Naive thymus-derived CD4-positive, alpha-beta T cell (primary cell): ENCODE data around the gene XXYLT1. TPM values are rescaled to one million over a fixed set of nuclear protein-coding genes. Genes with fewer than 3 reads are reported as not detected.

Source experiments
- ATAC-seq: fragments of 150-1000 bp; cut with Tn5 transposase; 2 replicates; pipeline ENCODE4 v1.10.0; 2021; ENCODE audit warnings: mild to moderate bottlenecking, moderate library complexity
- CTCF ChIA-PET: fragments of 350-600 bp; sonication (Branson Sonifier 250); formaldehyde crosslinking; loops from one replicate; lab custom pipeline; 2021; ENCODE audit warnings: antibody characterized with exemption; lab: Charles Lee
- POLR2A ChIA-PET: fragments of 350-600 bp; sonication (Branson Sonifier 250); formaldehyde crosslinking; loops from one replicate; lab custom pipeline; 2021; ENCODE audit warnings: antibody characterized with exemption, inconsistent platforms; lab: Charles Lee
- DNase-seq, 9 donors: peaks; one replicate each; pipeline versions ENCODE4 v3.0.0 to v3.0.0-alpha.2; 2020 to 2022; ENCODE audit warnings: mixed read lengths in 1 of 9
- H3K27ac ChIP-seq: one replicate; pipeline ENCODE4 v1.7.0; 2013; ENCODE audit warnings: mild to moderate bottlenecking, low read depth, low read length, moderate library complexity
- H3K27me3 ChIP-seq, 2 donors: one replicate each; pipeline ENCODE4 v1.7.0; 2013; ENCODE audit warnings: low read length in 2 of 2, mild to moderate bottlenecking in 2 of 2, moderate library complexity in 2 of 2; ENCODE audit not compliant: control insufficient read depth in 2 of 2, insufficient read depth in 2 of 2
- H3K36me3 ChIP-seq, 3 experiments: 1 replicate in 2 of 3; 2 replicates in 1 of 3; pipeline ENCODE4 v1.7.0; 2013; ENCODE audit warnings: low read length in 3 of 3, mild to moderate bottlenecking in 3 of 3, moderate library complexity in 1 of 3; ENCODE audit not compliant: insufficient read depth in 3 of 3, control insufficient read depth in 2 of 3
- H3K4me1 ChIP-seq, 2 donors: one replicate each; pipeline ENCODE4 v1.7.0; 2013; ENCODE audit warnings: low read length in 2 of 2, mild to moderate bottlenecking in 2 of 2, moderate library complexity in 1 of 2; ENCODE audit not compliant: control insufficient read depth in 2 of 2, insufficient read depth in 2 of 2
- H3K4me3 ChIP-seq: 2 replicates; pipeline ENCODE4 v1.7.0; 2013; ENCODE audit warnings: mild to moderate bottlenecking, low read length
- H3K9me3 ChIP-seq, 3 experiments: 1 replicate in 2 of 3; 2 replicates in 1 of 3; pipeline ENCODE4 v1.7.0; 2013; ENCODE audit warnings: low read length in 3 of 3; ENCODE audit not compliant: control insufficient read depth in 2 of 3
- H3K27ac Mint-ChIP-seq, 9 donors: one replicate each; pipeline ENCODE4 v1.8.0; 2020 to 2022; ENCODE audit warnings: mixed read lengths in 9 of 9, mild to moderate bottlenecking in 8 of 9, moderate library complexity in 5 of 9, inconsistent platforms in 2 of 9
- H3K27me3 Mint-ChIP-seq, 5 donors: one replicate each; pipeline ENCODE4 v1.8.0; 2021 to 2022; ENCODE audit warnings: mixed read lengths in 5 of 5, mild to moderate bottlenecking in 1 of 5
- H3K36me3 Mint-ChIP-seq, 5 donors: one replicate each; pipeline ENCODE4 v1.8.0; 2020 to 2022; ENCODE audit warnings: mixed read lengths in 5 of 5, mild to moderate bottlenecking in 3 of 5, inconsistent platforms in 1 of 5
- H3K4me1 Mint-ChIP-seq, 7 donors: one replicate each; pipeline ENCODE4 v1.8.0; 2020 to 2022; ENCODE audit warnings: mixed read lengths in 7 of 7, mild to moderate bottlenecking in 3 of 7, inconsistent platforms in 1 of 7
- H3K4me3 Mint-ChIP-seq, 10 donors: one replicate each; pipeline ENCODE4 v1.8.0; 2020 to 2022; ENCODE audit warnings: mild to moderate bottlenecking in 10 of 10, mixed read lengths in 10 of 10, moderate library complexity in 6 of 10, inconsistent platforms in 2 of 10
- H3K9me3 Mint-ChIP-seq, 11 donors: one replicate each; pipeline ENCODE4 v1.8.0; 2020 to 2022; ENCODE audit warnings: mixed read lengths in 11 of 11, mild to moderate bottlenecking in 4 of 11, inconsistent platforms in 1 of 11, moderate library complexity in 1 of 11
- intact Hi-C, 2 donors: fragments of 100-400 bp; cut with micrococcal nuclease; formaldehyde crosslinking; loops; one replicate each; pipeline ENCODE4 v1.15.1; 2023
- polyA plus RNA-seq, 2 donors: library from polyadenylated mRNA; unstranded; fragments of 300-500 nt; fragmentation: Illumina TruSeq; gene quantifications; one replicate each; pipeline ENCODE4 v1.2.3, GENCODE V29; 2021
- total RNA-seq, 6 experiments: library from RNA in 5 of 6; stranded (reverse) in 5 of 6; gene quantifications; 1 replicate in 5 of 6; 2 replicates in 1 of 6; pipeline ENCODE4 v1.2.3 and lab custom pipeline; 2021 to 2026

The XXYLT1 gene
- total and polyA plus RNA-seq, 7 experiments from 2014 or later: 4.1 to 11.7 (median 7.2) TPM

DNA sequence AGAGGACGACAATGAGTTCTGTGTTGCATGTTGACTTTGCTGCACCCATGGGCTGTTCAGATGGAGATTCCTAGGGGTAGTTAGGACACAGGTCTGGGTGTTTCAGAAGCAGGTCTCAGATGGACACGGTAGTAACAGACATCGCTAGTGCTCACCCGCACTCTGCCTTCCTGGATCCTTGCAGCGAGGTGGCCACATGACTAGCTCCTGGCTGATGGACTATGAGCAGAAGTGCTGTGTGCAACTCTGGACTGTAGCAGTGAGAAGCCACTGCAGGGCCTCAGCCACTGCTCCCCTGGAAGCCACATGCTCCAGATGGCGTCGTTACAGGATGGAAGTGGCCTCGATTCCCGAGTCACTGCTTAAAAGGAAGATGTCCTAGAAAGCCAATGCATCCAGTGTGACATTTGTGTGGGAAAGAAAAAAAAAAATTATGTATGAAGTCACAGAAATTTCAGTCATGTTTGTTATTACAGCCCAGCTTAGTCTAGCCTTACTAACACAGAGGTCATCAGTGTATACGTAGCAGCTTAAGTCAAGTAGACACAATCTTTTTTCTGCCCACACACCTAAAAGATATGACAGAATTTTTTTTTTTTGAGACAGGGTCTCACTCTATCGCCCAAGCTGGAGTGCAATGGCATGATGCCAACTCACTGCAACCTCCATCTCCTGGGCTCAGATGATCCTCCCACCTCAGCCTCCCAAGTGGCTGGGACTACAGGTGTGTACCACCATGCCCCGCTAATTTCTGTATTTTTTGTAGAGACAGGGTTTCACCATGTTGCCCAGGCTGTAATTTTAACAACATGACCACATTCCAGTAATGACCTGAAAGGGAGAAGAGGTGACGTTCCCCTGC is 95.3 kb downstream of the XXYLT1 start:
- Mint-ChIP-seq H3K36me3 (peaks cover 0 to 29% (median 21%) of the 10 kb centered on the region in 5 donors), H3K4me1 (peaks cover 0 to 13% (median 9%) of the 10 kb centered on the region in 7 donors), H3K27ac (no peak overlapping the region), H3K9me3 (no peaks in the 10 kb centered on the region), H3K27me3 (no peaks in the 10 kb centered on the region), H3K4me3 (no peak overlapping the region)
- intact Hi-C loops: no loop called here
- CTCF ChIA-PET: interaction anchor here (1.1 kb wide), 1 partner anchor 75 kb away, joined by 3 read pairs; no protein-coding TSS in a partner anchor
- Histone ChIP-seq H3K36me3 (no peaks in the 10 kb centered on the region), H3K4me1 (no peaks in the 10 kb centered on the region), H3K9me3 (no peaks in the 10 kb centered on the region), H3K27ac (no peak overlapping the region), H3K4me3 (no peak overlapping the region), H3K27me3 (no peaks in the 10 kb centered on the region)
- DNase-seq: no peak
- no peak for ATAC-seq
- POLR2A ChIA-PET: no interaction called here

GRCh38 chr3:195175076-195175475 is 95.9 kb downstream of the XXYLT1 start:
- DNase-seq: no peak
- Histone ChIP-seq H3K27me3 (no peaks in the 10 kb centered on the region), H3K36me3 (no peaks in the 10 kb centered on the region), H3K27ac (no peak overlapping the region), H3K4me1 (no peaks in the 10 kb centered on the region), H3K9me3 (no peaks in the 10 kb centered on the region), H3K4me3 (no peak overlapping the region)
- no peak overlapping the region for H3K27ac Mint-ChIP-seq
- H3K4me1 Mint-ChIP-seq: peaks cover 0 to 13% (median 9%) of the 10 kb centered on the region in 7 donors
- POLR2A ChIA-PET: no interaction called here
- intact Hi-C loops: no loop called here
- H3K36me3 Mint-ChIP-seq: peaks cover 0 to 29% (median 17%) of the 10 kb centered on the region in 5 donors
- no peak overlapping the region for H3K4me3 Mint-ChIP-seq
- H3K9me3 Mint-ChIP-seq: no peaks in the 10 kb centered on the region
- no peaks in the 10 kb centered on the region for H3K27me3 Mint-ChIP-seq
- no peak for ATAC-seq
- CTCF ChIA-PET: interaction anchor here (1.1 kb wide), 1 partner anchor 74 kb away, joined by 3 read pairs; no protein-coding TSS in a partner anchor

- Histone ChIP-seq H3K4me3 (no peak overlapping the region), H3K27me3 (no peaks in the 10 kb centered on the region), H3K36me3 (no peaks in the 10 kb centered on the region), H3K4me1 (no peaks in the 10 kb centered on the region), H3K9me3 (no peaks in the 10 kb centered on the region), H3K27ac (no peak overlapping the region)
- Mint-ChIP-seq H3K36me3 (peaks cover 0 to 23% (median 15%) of the 10 kb centered on the region in 5 donors), H3K27me3 (no peaks in the 10 kb centered on the region), H3K27ac (no peak overlapping the region), H3K9me3 (no peaks in the 10 kb centered on the region), H3K4me1 (peaks cover 0 to 13% (median 8%) of the 10 kb centered on the region in 7 donors), H3K4me3 (no peak overlapping the region)
- POLR2A ChIA-PET: no interaction called here
- DNase-seq: no peak
- ATAC-seq: no peak
- intact Hi-C loops: no loop called here
- CTCF ChIA-PET: no interaction called here
Measured at GRCh38 chr3:195173657-195174056, 97.3 kb downstream of the XXYLT1 start.

GRCh38 chr3:195172896-195173295 is 98.1 kb downstream of the XXYLT1 start:
- Mint-ChIP-seq H3K4me1 (peaks cover 0 to 8% (median under 1%) of the 10 kb centered on the region in 7 donors), H3K9me3 (no peaks in the 10 kb centered on the region), H3K36me3 (peaks cover 0 to 17% (median 8%) of the 10 kb centered on the region in 5 donors), H3K27ac (no peak overlapping the region), H3K4me3 (no peak overlapping the region), H3K27me3 (no peaks in the 10 kb centered on the region)
- Histone ChIP-seq H3K4me1 (no peaks in the 10 kb centered on the region), H3K27me3 (no peaks in the 10 kb centered on the region), H3K9me3 (no peaks in the 10 kb centered on the region), H3K4me3 (no peak overlapping the region), H3K27ac (no peak overlapping the region), H3K36me3 (no peaks in the 10 kb centered on the region)
- ATAC-seq (no peak), DNase-seq (no peak)
- POLR2A ChIA-PET: interaction anchor here (0.5 kb wide), 1 partner anchor 189 kb away, joined by 3 read pairs; no protein-coding TSS in a partner anchor
- intact Hi-C loops: no loop called here
- CTCF ChIA-PET: no interaction called here

GRCh38 chr3:195172039-195172684 is 98.8 kb downstream of the XXYLT1 start:
- Histone ChIP-seq H3K27me3 (no peaks in the 10 kb centered on the region), H3K27ac (no peak overlapping the region), H3K36me3 (no peaks in the 10 kb centered on the region), H3K4me1 (no peaks in the 10 kb centered on the region), H3K4me3 (no peak overlapping the region), H3K9me3 (no peaks in the 10 kb centered on the region)
- peak overlapping the region in 1 of 9 donors; percentile 64 for H3K27ac Mint-ChIP-seq
- POLR2A ChIA-PET: interaction anchor here (0.5 kb wide), 1 partner anchor 190 kb away, joined by 3 read pairs; no protein-coding TSS in a partner anchor
- DNase-seq (no peak), ATAC-seq (no peak)
- CTCF ChIA-PET: no interaction called here
- H3K36me3 Mint-ChIP-seq: peaks cover 0 to 16% (median 8%) of the 10 kb centered on the region in 5 donors
- H3K27me3 Mint-ChIP-seq: no peaks in the 10 kb centered on the region
- H3K4me3 Mint-ChIP-seq: no peak overlapping the region
- no peaks in the 10 kb centered on the region for H3K9me3 Mint-ChIP-seq
- H3K4me1 Mint-ChIP-seq: peaks cover 0 to 7% (median 0%) of the 10 kb centered on the region in 7 donors
- intact Hi-C loops: no loop called here

- H3K4me1 Mint-ChIP-seq: peaks cover 0 to 7% (median 0%) of the 10 kb centered on the region in 7 donors
- peaks cover 0 to 13% (median 8%) of the 10 kb centered on the region in 5 donors for H3K36me3 Mint-ChIP-seq
- H3K9me3 Mint-ChIP-seq: no peaks in the 10 kb centered on the region
- H3K27ac Mint-ChIP-seq: no peak overlapping the region
- intact Hi-C loops: no loop called here
- ATAC-seq (no peak), DNase-seq (no peak)
- no peak overlapping the region for H3K27ac ChIP-seq
- no peaks in the 10 kb centered on the region for H3K27me3 Mint-ChIP-seq
- H3K9me3 ChIP-seq: no peaks in the 10 kb centered on the region
- no peaks in the 10 kb centered on the region for H3K36me3 ChIP-seq
- ChIA-PET POLR2A (interaction anchor here (0.6 kb wide), 1 partner anchor 764 kb away, joined by 3 read pairs; no protein-coding TSS in a partner anchor), CTCF (no interaction called here)
- no peak overlapping the region for H3K4me3 ChIP-seq
- no peaks in the 10 kb centered on the region for H3K27me3 ChIP-seq
- H3K4me3 Mint-ChIP-seq: no peak overlapping the region
- H3K4me1 ChIP-seq: no peaks in the 10 kb centered on the region
Measured at GRCh38 chr3:195171093-195171873, 99.7 kb downstream of the XXYLT1 start.
